ENCODE measurements around the gene C2.
"Not testable (repeated sequence)": the region's sequence is repeated elsewhere in the genome, so short reads cannot be mapped to it uniquely, and the experiment has no call there.

C2 gene

GRCh38 chr6:31898383-31899011 is 29.0 kb upstream of the C2 start:
- DNase-seq (ENCODE audit: low read depth in 2 of 3, low spot score in 1 of 3): no peak

DNA sequence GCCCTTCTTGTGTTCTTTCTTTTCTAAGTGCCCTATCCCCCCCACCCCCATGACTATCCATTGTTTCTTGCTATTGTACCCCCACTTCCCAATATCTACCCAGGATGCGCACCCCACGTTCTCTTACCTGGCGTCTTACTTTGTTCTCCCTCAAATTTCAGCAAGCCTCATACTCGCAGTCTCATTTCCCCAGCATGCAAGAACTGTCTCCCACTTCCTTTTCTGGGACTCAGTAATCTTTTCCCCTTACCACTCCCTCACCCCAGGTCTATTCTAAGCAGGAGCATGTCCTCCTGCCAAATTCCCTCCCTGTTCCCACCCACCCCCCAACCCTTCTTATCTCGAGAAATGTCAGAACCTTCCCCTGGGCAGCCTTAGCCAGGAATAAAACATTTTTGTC is 28.3 kb upstream of the C2 start:
- DNase-seq (ENCODE audit: low read depth in 2 of 3, low spot score in 1 of 3): no peak

DNA sequence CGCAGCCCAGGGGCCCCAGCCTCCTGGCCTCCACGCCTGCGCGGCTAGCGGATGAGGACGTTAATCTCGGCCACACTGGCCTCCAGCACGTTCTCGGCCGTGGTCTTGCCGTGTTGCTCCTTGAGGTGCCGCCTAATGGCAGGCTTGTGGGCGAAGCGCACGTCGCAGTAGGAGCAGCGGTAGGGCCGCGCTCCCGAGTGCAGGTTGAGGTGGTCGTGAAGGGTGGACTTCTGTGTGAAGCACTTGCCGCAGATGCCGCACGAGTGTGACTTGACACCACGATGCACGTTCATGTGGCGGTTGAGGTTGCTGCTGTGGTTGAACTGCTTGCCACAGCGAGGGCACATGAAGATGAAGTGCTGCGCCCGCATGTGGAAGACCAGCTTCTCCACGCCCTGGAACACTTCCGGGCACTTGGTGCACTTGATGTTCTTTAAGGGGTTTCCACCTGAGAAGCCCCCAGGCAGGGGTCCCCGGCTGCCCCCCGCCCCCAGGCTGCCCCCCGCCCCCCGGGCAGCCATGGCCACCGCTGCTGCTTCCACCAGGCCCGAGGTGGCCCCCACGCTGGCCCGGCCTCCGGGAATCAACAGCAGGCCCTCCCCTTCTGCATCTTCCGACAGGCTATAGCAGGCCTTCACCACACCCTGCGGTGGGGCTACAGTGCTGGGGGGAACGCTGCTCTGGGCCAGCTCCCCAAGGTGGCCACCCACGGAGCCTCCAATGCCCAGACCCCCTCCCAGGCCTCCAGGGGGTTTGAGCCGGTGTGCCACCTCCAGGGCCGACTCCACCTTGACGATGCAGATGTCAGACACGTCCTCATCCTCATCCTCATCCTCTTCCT is 27.4 kb upstream of the C2 start:
- no peak for DNase-seq (ENCODE audit: low read depth in 2 of 3, low spot score in 1 of 3)

DNA sequence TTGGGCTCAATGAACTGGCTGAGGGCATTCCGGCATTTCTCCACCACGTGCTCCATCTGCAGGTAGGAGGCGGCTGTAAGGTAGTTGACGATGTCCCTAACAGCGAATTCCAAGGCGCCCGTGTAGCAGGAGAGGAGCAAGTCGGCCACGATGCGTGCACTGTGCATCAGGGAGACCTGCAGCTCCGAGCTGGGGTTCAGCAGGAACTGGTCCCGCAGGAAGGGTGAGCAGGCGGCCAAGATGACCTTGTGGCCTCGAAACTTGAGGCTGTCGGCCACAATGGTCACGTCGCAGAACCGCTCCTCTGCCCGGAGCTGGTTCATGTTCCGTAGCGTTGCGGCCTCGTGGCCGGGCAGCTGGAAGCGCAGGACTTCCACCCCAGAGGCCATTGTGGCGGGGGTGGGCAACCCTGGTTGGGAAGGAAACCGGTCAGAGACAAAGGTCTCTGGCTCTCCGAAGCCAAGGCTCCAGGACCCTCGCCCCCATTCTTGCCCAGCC is 26.6 kb upstream of the C2 start:
- DNase-seq (ENCODE audit: low read depth in 2 of 3, low spot score in 1 of 3): no peak

- peak; percentile 33 to 47 (median 37) for DNase-seq (ENCODE audit: low read depth in 2 of 3, low spot score in 1 of 3)
Measured at GRCh38 chr6:31901415-31901952, 26.0 kb upstream of the C2 start.

DNA sequence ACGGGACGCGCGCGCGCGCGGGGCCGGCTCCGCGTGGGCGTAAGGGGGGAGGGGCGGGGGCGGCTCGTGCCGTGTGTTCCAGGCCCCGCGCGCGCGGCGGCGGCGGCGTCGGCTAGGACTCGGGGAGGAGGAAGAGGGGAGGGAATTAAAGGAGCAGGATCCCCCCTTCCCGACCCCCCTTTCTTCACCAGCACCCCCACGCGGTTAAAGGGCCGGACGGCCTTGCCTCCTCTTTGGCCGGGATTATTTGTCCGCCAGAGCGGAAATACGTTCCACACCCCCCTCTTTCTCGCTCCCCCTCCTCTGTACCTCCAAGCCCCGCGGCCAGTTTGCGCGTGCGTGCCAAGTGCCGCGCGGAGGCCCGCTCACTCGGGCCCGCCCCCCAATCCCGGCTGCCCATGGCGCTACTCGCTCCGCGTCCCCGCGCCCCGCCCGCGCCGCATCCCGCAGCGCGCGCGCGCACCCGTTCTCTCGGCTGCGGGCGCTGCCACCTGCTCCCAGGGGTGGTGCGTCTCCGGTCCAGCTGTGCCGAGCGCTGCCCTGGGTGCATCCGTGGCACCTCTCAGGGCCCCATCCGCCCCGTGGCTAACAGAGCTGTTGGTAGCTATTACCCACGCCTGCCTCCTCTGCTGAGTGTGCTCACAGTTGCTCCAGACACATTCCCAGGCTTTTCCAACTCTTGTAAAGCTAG is 25.4 kb upstream of the C2 start, which contains the start of gene ZBTB12:
ZBTB12 (minus strand) TSS at position 134 of the 691 bp plus-strand sequence. CDS start 781 bp downstream, outside the sequence.
- peak; percentile 67 to 81 (median 74) for DNase-seq (ENCODE audit: low read depth in 2 of 3, low spot score in 1 of 3)

DNA sequence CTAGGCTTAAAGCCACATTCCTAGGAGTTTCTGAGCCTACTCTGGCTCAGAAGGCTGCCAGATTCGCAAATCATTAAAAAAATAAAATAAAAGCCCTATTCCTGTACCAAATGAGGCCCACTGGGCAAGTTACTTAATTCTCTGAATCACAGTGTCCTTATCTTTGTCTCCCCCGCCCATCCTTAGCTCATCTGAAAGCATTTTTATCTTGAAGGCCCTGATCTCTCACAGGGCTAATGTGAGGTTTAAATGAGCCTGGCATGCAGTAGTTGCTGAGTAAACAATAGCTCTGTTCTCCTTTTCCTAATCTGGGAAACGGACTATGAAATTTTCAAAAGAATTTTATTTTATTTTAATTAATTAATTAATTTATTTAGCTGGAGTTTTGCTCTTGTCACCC is 23.6 kb upstream of the C2 start:
- no peak for DNase-seq (ENCODE audit: low read depth in 2 of 3, low spot score in 1 of 3)

GRCh38 chr6:31905041-31905440 is 22.5 kb upstream of the C2 start:
- no peak for DNase-seq (ENCODE audit: low read depth in 2 of 3, low spot score in 1 of 3)

DNA sequence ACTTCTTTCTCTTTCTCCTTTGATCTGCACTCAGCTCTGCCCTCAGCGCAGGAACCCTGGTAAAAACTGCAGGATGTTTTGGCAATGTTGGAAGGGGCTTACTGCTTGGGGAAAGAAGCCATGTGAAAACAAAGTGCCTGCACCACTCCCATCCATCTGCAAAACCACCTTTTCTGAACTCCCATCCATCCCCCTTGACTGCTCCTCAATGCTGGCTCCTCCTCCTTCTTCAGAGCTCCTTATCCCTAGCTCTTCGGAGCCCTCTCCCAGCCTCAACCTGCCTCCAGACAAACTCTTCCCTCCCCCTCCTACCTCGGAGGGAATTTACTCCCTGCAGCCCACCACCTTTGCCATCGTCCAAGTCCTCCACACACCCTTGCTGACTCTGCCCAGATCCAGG is 21.4 kb upstream of the C2 start:
- DNase-seq (ENCODE audit: low read depth in 2 of 3, low spot score in 1 of 3): no peak

DNA sequence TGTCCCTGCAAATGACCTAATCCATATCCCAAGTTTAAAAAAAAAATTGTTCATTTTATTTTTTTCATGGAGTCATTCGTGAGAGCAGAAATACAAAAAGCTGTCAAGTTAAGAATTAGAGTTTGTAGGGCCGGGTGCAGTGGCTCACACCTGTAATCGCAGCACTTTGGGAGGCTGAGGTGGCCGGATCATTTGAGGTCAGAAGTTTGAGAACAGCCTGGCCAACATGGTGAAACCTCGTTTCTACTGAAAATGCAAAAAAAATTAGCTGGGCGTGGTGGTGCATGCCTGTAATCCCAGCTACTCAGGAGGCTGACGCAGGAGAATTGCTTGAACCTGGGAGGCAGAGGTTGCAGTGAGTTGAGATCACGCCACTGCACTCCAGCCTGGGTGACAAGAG is 20.8 kb upstream of the C2 start:
- DNase-seq (ENCODE audit: low read depth in 2 of 3, low spot score in 1 of 3): not testable (repeated sequence)

- no peak for DNase-seq (ENCODE audit: low read depth in 2 of 3, low spot score in 1 of 3)
Measured at GRCh38 chr6:31907158-31907813, 20.2 kb upstream of the C2 start.

- not testable (repeated sequence) for DNase-seq (ENCODE audit: low read depth in 2 of 3, low spot score in 1 of 3)
Measured at GRCh38 chr6:31908255-31908654, 19.3 kb upstream of the C2 start.

GRCh38 chr6:31908791-31909190 is 18.7 kb upstream of the C2 start:
- no peak for DNase-seq (ENCODE audit: low read depth in 2 of 3, low spot score in 1 of 3)

DNA sequence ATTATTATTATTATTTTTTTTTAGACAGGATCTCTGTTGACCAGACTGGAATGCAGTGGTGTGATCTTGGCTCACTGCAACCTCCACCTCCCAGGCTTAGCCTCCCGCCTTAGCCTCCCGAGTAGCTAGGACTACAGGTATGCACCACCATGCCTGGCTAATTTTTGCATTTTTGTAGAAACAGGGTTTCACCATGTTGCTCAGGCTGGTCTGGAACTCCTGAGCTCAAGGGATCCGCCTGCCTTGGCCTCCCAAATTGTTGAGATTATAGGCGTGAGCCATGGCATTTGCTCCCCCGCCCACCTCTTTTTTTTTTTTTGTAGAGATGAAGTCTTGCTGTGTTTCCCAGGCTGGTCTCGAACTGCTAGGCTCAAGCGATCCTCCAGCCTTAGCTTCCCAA is 18.2 kb upstream of the C2 start:
- not testable (repeated sequence) for DNase-seq (ENCODE audit: low read depth in 2 of 3, low spot score in 1 of 3)

DNA sequence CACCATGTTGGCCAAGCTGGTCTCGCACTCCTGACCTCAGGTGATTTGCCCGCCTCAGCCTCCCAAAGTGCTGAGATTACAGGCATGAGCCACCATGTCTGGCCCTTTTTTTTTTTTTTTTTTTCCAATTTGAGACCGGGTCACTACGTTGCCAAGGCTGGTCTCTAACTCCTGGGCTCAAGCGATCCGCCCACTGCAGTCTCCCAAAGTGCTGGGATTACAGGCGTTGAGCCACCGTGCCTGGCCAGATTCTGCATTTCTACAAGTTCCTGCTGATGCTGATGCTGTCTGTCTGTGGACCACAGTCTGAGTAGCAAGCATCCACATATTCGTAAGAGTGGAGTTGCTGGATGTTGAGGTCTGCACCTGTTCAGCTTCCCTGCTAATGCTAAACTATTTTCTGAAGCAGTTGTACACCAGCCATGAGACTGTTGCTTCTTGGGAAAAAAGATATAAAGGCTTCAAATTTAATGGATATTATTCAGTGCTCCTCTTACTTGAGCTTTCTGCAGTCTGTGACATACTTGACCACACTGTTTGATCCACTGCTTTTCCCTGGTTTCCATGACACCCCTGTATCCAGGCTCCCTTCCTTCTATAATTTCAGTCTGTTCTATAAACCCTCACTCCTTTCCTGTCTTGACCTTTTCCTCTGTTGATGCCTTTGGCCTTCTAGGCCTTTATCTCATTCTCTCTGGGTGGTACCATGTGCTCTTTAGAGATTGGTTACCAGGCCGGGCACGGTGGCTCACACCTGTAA is 15.5 kb upstream of the C2 start:
- no peak for DNase-seq (ENCODE audit: low read depth in 2 of 3, low spot score in 1 of 3)

- no peak for DNase-seq (ENCODE audit: low read depth in 2 of 3, low spot score in 1 of 3)
Measured at GRCh38 chr6:31915351-31915750, 12.2 kb upstream of the C2 start.

DNA sequence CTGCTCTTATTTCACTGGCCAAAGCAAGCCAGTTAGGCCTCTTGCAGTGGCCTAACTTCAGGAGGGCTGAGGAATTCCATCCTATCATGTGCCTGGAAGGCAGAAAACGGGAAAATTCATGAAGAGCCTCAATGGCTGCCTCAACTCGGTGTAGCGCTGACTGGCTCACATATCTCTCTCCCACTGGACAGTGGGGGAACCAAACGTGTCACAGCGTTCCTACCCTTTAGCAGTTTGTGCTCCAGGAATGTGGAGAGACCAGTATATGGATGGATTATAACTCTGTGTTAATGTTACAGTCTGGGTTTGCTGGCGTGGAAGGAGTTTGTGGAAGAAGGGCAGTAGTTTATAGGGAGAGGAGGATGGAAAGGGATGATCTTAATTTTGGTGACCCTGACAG is 11.8 kb upstream of the C2 start:
- no peak for DNase-seq (ENCODE audit: low read depth in 2 of 3, low spot score in 1 of 3)

DNA sequence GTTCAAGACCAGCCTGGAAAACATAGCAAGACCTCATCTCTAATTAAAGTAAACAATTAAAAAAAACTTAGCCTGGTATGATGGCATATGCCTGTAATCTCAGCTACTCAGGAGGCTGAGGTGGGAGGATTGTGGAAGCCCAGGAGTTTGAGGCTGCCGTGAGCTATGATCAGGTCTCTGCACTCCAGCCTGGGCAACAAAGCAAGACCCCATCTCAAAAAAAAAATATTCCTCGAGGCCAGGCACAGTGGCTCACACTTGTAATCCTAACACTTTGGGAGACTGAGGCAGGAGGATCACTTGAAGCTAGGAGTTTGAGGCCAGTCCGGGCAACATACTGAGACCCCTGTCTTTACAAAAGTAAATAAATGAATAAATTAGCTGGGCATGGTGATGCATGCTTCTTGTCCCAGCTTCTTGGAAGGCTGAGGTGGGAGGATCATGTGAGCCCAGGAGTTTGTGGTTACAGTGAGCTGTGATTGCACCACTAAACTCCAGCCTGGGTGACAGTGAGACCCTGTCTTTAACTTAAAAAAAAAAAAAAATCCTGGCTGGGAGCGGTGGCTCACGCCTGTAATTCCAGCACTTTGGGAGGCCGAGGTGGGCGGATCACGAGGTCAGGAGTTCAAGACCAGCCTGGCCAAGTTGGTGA is 9.3 kb upstream of the C2 start:
- no peak for DNase-seq (ENCODE audit: low read depth in 2 of 3, low spot score in 1 of 3)

GRCh38 chr6:31919624-31920303 is 7.8 kb upstream of the C2 start:
- no peak for DNase-seq (ENCODE audit: low read depth in 2 of 3, low spot score in 1 of 3)

Measured in stimulated activated CD4-positive, alpha-beta T cell treated with anti-CD3 and anti-CD28 coated beads, Interleukin-12 subunit alpha, Interleukin-12 subunit beta, amount 100 ng/mL, for 48 hours (primary cell).